Upper lobe of left lung (tissue), 4 donors: ENCODE measurements around the gene SIRT3.

Experiments
- EP300 ChIP-seq, 4 donors: sonication (generic); formaldehyde crosslinking; IDR thresholded peaks; one replicate each; pipeline ENCODE4 v1.5.1; 2017; ENCODE audit warnings: antibody characterized with exemption in 4 of 4, control low read depth in 2 of 4
- POLR2A ChIP-seq, 4 donors: fragments of 450-650 bp; IDR thresholded peaks; one replicate each; pipeline ENCODE4 v1.5.1; 2016 to 2017; ENCODE audit warnings: antibody characterized with exemption in 4 of 4, mild to moderate bottlenecking in 2 of 4
- POLR2AphosphoS5 ChIP-seq, 2 donors: sonication (generic); formaldehyde crosslinking; IDR thresholded peaks; one replicate each; pipeline ENCODE4 v1.5.1; 2017; ENCODE audit warnings: antibody characterized with exemption in 2 of 2

DNA sequence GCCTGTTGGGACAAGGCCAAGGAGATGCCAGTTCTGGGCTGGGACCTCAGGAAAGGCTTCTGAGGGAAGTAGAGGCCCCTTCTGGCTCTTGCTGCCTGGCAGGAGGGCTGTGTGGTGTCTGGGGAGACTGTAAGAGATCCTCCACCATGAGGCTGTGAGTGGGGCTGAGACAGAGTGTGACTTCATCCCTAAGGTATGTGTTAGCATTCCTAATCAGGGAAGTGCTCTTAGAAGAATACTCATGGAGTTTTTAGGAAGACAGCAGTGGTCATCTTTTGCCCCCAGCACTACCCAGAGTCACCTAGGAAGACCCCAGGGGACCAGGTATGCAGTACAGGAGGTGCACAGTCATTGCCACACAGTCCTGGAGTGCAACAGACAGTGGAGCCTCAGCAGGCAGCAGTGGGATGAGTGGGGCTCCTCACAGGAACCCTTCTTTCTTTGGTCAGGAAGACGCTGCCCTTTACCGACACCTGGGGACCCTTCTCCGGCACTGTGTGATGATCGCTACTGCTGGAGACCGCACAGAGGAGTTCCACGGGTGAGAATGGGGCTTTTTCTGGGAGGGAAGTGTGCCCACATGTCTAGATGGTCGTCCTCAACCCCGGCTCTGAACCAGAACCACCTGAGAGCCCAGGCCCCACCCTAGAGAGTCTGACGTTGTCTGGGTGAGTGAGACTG is 25.9 kb downstream of the SIRT3 start:
- TF ChIP-seq POLR2A (IDR thresholded peaks at IDR 0.05) (no peak), POLR2AphosphoS5 (IDR thresholded peaks at IDR 0.05) (no peak), EP300 (IDR thresholded peaks at IDR 0.05) (no peak)
